Nephron progenitor cell (in vitro differentiated cells): ENCODE data around the gene SERGEF.

Experiments
- DNase-seq: peaks from one replicate; pipeline ENCODE4 v3.0.0; 2021
- H3K27ac Mint-ChIP-seq: 2 replicates; pipeline ENCODE4 v1.8.0; 2021; ENCODE audit warnings: mild to moderate bottlenecking, moderate library complexity, mixed read lengths
- H3K27me3 Mint-ChIP-seq: 2 replicates; pipeline ENCODE4 v1.8.0; 2021; ENCODE audit warnings: mild to moderate bottlenecking, low read depth, mixed read lengths; ENCODE audit not compliant: poor library complexity
- H3K36me3 Mint-ChIP-seq: 2 replicates; pipeline ENCODE4 v1.8.0; 2021; ENCODE audit warnings: low read depth, mixed read lengths
- H3K4me1 Mint-ChIP-seq: 2 replicates; pipeline ENCODE4 v1.8.0; 2021; ENCODE audit warnings: mixed read lengths
- H3K4me3 Mint-ChIP-seq: 2 replicates; pipeline ENCODE4 v1.8.0; 2021; ENCODE audit warnings: mild to moderate bottlenecking, moderate library complexity, mixed read lengths
- H3K9me3 Mint-ChIP-seq: 2 replicates; pipeline ENCODE4 v1.8.0; 2021; ENCODE audit warnings: mild to moderate bottlenecking, moderate library complexity, mixed read lengths
- TF ChIP-seq, protein P1 (sequence below): fragments of 200-600 bp; sonication (generic); IDR thresholded peaks from 2 replicates; pipeline ENCODE4 v1.5.0; 2021; ENCODE audit warnings: antibody characterized with exemption

Gene SERGEF

DNA sequence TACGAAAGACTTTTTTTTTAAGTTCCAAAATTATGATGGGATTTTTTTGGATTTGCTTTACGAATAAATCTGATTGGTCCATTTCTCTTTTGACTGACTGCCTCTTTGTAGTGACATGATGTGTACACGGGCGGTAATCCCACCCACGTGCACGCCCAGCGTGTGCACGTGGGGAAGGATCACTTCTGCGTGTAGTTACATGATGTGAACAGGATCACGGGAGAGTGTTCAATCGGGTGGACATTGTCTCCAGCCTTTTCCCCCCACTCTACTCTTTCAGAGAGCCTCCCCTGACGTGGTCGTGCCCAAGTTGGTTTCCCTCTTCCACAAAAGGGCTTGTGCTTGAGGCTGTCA, 235.1 kb downstream of the SERGEF start:
- peak overlapping the region; percentile 23 for H3K27ac Mint-ChIP-seq

DNA sequence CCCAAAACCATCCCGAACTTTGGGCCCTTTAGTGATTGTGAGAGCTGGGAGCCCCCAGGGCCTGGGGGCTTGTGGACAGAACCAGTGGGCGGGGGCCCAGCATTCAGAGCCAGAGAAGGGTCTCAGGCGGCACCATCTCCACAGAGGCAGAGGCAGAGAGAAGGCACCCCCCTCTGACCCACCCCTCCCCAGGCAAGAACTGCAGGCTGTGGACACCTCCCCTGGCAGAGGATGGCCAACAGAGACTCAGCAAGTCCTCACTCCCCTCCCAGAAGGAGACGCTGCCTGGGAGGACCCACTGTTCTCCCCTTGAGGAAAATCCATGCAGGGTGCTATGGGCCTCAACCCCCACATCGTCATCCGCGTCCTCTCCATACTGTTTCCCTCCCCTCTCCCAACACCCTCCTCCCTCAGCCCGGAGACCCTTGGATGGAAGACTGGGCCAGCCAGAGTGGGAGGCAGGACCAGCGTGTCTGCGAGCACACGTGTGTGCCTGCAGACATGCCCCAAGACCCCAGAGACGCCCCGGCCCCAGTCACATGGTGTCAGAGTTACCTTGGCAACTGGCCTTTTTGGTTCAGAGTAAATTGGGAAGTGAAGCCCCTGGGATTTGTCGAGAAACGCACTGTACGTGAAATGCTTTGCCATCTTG, 235.6 kb downstream of the SERGEF start:
- Mint-ChIP-seq H3K4me3 (no peak overlapping the region), H3K9me3 (no peaks in the 10 kb centered on the region), H3K36me3 (no peaks in the 10 kb centered on the region), H3K4me1 (peaks cover 19% of the 10 kb centered on the region), H3K27me3 (peaks cover 20% of the 10 kb centered on the region), H3K27ac (no peak overlapping the region)
- DNase-seq = no peak
- TF ChIP-seq, protein P1, sequence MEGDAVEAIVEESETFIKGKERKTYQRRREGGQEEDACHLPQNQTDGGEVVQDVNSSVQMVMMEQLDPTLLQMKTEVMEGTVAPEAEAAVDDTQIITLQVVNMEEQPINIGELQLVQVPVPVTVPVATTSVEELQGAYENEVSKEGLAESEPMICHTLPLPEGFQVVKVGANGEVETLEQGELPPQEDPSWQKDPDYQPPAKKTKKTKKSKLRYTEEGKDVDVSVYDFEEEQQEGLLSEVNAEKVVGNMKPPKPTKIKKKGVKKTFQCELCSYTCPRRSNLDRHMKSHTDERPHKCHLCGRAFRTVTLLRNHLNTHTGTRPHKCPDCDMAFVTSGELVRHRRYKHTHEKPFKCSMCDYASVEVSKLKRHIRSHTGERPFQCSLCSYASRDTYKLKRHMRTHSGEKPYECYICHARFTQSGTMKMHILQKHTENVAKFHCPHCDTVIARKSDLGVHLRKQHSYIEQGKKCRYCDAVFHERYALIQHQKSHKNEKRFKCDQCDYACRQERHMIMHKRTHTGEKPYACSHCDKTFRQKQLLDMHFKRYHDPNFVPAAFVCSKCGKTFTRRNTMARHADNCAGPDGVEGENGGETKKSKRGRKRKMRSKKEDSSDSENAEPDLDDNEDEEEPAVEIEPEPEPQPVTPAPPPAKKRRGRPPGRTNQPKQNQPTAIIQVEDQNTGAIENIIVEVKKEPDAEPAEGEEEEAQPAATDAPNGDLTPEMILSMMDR = no peak

More for the DNA sequence above, 235.1 kb downstream of the SERGEF start:
- Mint-ChIP-seq H3K27me3 (peaks cover 20% of the 10 kb centered on the region), H3K9me3 (no peaks in the 10 kb centered on the region), H3K4me1 (peaks cover 19% of the 10 kb centered on the region), H3K36me3 (no peaks in the 10 kb centered on the region), H3K4me3 (no peak overlapping the region)
- TF ChIP-seq, protein P1 = no peak
- no peak for DNase-seq

DNA sequence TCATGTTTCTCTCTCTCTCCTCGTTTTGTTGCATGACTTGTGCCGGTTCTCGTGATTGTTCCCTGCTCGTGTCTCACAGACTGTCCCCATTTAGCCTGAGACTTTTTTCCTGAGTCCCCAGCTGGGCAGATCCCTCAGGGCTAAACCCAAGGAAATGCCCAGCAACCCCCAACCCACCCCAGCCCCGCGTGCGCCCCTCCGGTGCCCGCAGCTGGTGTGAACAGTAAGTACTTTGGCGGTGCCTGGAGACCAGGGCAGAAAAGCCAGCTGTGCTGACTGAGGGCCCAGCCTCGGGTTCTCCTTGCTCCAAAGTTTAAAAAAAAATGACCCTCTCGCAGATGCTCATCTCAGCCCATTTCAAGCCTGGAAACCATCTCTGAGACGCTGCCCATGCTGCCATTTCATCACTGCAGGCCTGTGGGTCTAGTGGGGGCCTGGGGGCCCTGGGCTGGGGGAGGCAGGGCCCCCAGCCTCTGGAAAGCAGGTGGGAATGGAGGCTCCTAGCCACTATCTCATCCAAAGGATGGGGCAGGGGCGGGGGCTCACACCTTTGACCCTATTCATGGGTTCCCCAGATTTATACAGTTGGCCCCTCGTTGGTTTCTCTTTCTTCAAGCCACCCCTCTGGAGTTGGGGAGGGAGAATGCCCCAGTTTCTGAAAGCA, 236.5 kb downstream of the SERGEF start:
- no peak overlapping the region for H3K4me3 Mint-ChIP-seq
- H3K36me3 Mint-ChIP-seq = no peaks in the 10 kb centered on the region
- H3K27ac Mint-ChIP-seq = no peak overlapping the region
- peaks cover 20% of the 10 kb centered on the region for H3K27me3 Mint-ChIP-seq
- DNase-seq = no peak
- H3K4me1 Mint-ChIP-seq = peaks cover 26% of the 10 kb centered on the region
- TF ChIP-seq, protein P1 = no peak
- H3K9me3 Mint-ChIP-seq = no peaks in the 10 kb centered on the region

DNA sequence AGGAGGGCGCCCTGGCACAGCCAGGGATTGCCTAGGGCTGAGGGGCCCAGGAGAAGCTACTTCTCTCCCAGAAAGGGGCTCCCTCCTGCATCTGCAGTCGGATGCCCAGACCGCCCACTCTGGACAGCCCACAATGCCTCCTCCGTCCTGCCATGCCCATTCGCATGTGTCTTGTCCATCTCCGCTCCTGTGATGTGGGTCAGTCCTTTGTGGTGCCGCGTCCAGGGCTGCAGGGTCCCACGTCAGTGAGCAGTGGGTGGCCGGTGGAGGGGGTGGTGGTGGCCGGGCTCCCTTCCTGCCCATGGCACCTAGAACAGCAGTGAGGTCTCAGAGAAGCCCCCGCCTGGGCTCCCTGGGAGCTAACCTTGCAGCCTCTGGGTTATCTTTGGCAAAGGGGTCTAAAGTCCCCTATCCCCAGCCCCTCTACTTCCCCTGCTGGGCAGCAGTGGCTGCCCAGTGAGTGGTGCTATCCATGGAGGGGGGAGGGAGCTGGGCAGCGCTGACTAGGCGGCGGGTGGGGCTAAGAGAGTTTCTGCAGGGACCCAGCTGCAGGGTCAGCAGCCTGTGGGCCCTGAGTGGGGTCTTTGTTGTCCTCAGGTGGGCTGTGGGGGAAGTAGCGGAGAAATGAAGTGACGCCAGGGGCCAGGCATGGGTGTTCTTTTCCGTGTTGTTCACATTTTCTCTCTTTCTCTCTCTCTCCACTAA, 237.2 kb downstream of the SERGEF start:
- H3K27me3 Mint-ChIP-seq = peaks cover 24% of the 10 kb centered on the region
- no peaks in the 10 kb centered on the region for H3K9me3 Mint-ChIP-seq
- TF ChIP-seq, protein P1 = no peak
- no peak overlapping the region for H3K27ac Mint-ChIP-seq
- H3K36me3 Mint-ChIP-seq = no peaks in the 10 kb centered on the region
- no peak overlapping the region for H3K4me3 Mint-ChIP-seq
- H3K4me1 Mint-ChIP-seq = peaks cover 32% of the 10 kb centered on the region
- no peak for DNase-seq

DNA sequence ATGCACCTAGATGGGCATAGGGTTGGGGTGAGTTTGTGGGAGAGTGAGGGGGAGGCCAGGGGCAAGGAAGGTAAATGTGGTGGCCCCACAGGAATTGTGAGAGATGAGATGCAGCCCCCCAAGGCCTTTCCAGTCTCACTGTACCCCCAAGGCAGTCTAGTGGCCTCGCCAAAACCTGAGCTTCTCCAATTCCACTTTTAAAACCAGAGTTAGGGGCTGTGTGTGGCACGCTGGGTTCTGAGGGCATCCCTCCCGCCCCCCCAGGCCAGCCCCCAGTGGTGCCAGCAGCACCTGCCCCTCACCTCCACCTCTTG, 237.9 kb downstream of the SERGEF start:
- Mint-ChIP-seq H3K9me3 (no peaks in the 10 kb centered on the region), H3K27ac (no peak overlapping the region), H3K4me3 (no peak overlapping the region), H3K4me1 (peaks cover 38% of the 10 kb centered on the region), H3K36me3 (no peaks in the 10 kb centered on the region), H3K27me3 (peaks cover 24% of the 10 kb centered on the region)
- no peak for DNase-seq
- TF ChIP-seq, protein P1 = no peak
